ENCODE measurements around the gene AGBL4.

The AGBL4 gene

GRCh38 chr1:48946070-48946469, 1077.7 kb downstream of the AGBL4 start:
- H3K27ac ChIP-seq: no peak overlapping the region
- no peak for TF ChIP-seq CTCF (conservative IDR thresholded peaks at IDR 0.05)

- TF ChIP-seq CTCF (conservative IDR thresholded peaks at IDR 0.05): no peak
These were observed 1078.9 kb downstream of the AGBL4 start for GRCh38 chr1:48944811-48945210.

GRCh38 chr1:48943826-48944225, 1079.9 kb downstream of the AGBL4 start:
- H3K27ac ChIP-seq: no peak overlapping the region
- TF ChIP-seq CTCF (conservative IDR thresholded peaks at IDR 0.05): no peak

More at GRCh38 chr1:48944811-48945210, 1078.9 kb downstream of the AGBL4 start:
- no peak overlapping the region for H3K27ac ChIP-seq

GRCh38 chr1:48943393-48943792, 1080.4 kb downstream of the AGBL4 start:
- TF ChIP-seq CTCF (conservative IDR thresholded peaks at IDR 0.05): no peak
- no peak overlapping the region for H3K27ac ChIP-seq

- H3K27ac ChIP-seq: no peak overlapping the region
- no peak for TF ChIP-seq CTCF (conservative IDR thresholded peaks at IDR 0.05)
These were observed 1082.6 kb downstream of the AGBL4 start for GRCh38 chr1:48940962-48941732.

- no peak overlapping the region for H3K27ac ChIP-seq
- no peak for TF ChIP-seq CTCF (conservative IDR thresholded peaks at IDR 0.05)
These were observed 1083.4 kb downstream of the AGBL4 start for GRCh38 chr1:48940354-48940753.

GRCh38 chr1:48939828-48940227, 1083.9 kb downstream of the AGBL4 start:
- TF ChIP-seq CTCF (conservative IDR thresholded peaks at IDR 0.05): no peak
- H3K27ac ChIP-seq: no peak overlapping the region
